ENCODE results near the gene GRB7. TPM values are rescaled to one million over a fixed set of nuclear protein-coding genes. Genes with fewer than 3 reads are reported as not detected.
"Not testable (repeated sequence)": the region's sequence is repeated elsewhere in the genome, so short reads cannot be mapped to it uniquely, and the experiment has no call there.

The GRB7 gene
- total and polyA plus RNA-seq, 2 donors (not counting 3 experiments of a cell fraction or from before 2014, with no cell fraction given), result 0.04 TPM; not detected in 1

DNA sequence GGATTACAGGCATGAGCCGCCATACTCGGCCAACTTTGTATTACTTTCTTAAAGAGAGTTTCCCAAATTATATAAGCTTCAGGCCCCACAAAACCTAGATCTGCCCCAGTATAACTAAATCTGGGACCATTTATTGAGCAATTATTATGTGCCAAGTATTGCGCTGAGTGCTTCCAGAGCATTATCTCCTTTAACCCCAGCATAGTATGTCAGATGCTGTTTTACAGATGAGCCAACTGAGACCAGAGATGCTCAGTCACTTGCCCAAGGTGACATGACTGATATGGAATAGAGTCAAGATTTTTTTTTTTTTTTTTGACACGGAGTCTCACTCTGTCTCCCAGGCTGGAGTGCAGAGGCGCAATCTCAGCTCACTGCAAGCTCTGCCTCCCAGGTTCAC is 39.8 kb upstream of the GRB7 start:
- Histone ChIP-seq H3K9me1 (replicated peaks; ENCODE audit: control insufficient read depth, extremely low read depth, insufficient read depth, low read length) (no peaks in the 10 kb centered on the region), H3K9ac (replicated peaks; ENCODE audit: extremely low read depth, insufficient read depth, low read length) (no peak overlapping the region), H3K27ac (ENCODE audit: insufficient read depth, low read depth, low read length) (no peak overlapping the region), H3K4me1 (ENCODE audit: control insufficient read depth, extremely low read depth, insufficient read depth, low read length) (no peaks in the 10 kb centered on the region), H3K27me3 (ENCODE audit: control insufficient read depth in 2 of 2, insufficient read depth in 2 of 2, low read length in 2 of 2) (peaks cover 0 to 2% of the 10 kb centered on the region in 2 experiments), H3K79me2 (ENCODE audit: control insufficient read depth, insufficient read depth, low read length) (no peaks in the 10 kb centered on the region), H3K4me2 (ENCODE audit: insufficient read depth, low read length) (no peak overlapping the region), H4K20me1 (replicated peaks; ENCODE audit: control insufficient read depth, extremely low read depth, insufficient read depth, low read length) (no peaks in the 10 kb centered on the region), H3K4me3 (replicated peaks in 1 of 3; ENCODE audit: insufficient read depth in 1 of 3, low read depth in 1 of 3, low read length in 3 of 3) (no peak overlapping the region), H3K36me3 (ENCODE audit: control insufficient read depth in 2 of 2, extremely low read depth in 1 of 2, insufficient read depth in 2 of 2, low read length in 2 of 2) (no peaks in the 10 kb centered on the region), H2AFZ (ENCODE audit: low read depth, low read length) (no peak overlapping the region), H3K9me3 (replicated peaks; ENCODE audit: control insufficient read depth, insufficient read depth, low read length) (no peaks in the 10 kb centered on the region)
- no peak for TF ChIP-seq POLR2AphosphoS5 (IDR thresholded peaks at IDR 0.05; ENCODE audit: insufficient read depth, low read depth, low read length)
- no peak for TF ChIP-seq MYC (IDR thresholded peaks at IDR 0.05; ENCODE audit: low read depth, low read length)
- TF ChIP-seq, protein P1, sequence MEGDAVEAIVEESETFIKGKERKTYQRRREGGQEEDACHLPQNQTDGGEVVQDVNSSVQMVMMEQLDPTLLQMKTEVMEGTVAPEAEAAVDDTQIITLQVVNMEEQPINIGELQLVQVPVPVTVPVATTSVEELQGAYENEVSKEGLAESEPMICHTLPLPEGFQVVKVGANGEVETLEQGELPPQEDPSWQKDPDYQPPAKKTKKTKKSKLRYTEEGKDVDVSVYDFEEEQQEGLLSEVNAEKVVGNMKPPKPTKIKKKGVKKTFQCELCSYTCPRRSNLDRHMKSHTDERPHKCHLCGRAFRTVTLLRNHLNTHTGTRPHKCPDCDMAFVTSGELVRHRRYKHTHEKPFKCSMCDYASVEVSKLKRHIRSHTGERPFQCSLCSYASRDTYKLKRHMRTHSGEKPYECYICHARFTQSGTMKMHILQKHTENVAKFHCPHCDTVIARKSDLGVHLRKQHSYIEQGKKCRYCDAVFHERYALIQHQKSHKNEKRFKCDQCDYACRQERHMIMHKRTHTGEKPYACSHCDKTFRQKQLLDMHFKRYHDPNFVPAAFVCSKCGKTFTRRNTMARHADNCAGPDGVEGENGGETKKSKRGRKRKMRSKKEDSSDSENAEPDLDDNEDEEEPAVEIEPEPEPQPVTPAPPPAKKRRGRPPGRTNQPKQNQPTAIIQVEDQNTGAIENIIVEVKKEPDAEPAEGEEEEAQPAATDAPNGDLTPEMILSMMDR (IDR thresholded peaks at IDR 0.05; ENCODE audit: extremely low read depth in 1 of 2, insufficient read depth in 1 of 2, low read depth in 1 of 2, low read length in 2 of 2), result no peak
- no peak for TF ChIP-seq POLR2A (IDR thresholded peaks at IDR 0.05; ENCODE audit: low read depth, low read length)
- TF ChIP-seq JUN (IDR thresholded peaks at IDR 0.05; ENCODE audit: borderline replicate concordance, insufficient read depth, insufficient read length, low read depth), result no peak
- TF ChIP-seq, protein P2, sequence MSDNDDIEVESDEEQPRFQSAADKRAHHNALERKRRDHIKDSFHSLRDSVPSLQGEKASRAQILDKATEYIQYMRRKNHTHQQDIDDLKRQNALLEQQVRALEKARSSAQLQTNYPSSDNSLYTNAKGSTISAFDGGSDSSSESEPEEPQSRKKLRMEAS (IDR thresholded peaks at IDR 0.05; ENCODE audit: insufficient read depth, insufficient read length), result no peak
- no TSS peak for BruUV-seq (replicated peaks)
- intact Hi-C loops (cut with micrococcal nuclease), result no loop called here
- ChIA-PET POLR2A (no interaction called here), CTCF (no interaction called here)
- FAIRE-seq, result no peak
- no peak for DNase-seq (ENCODE audit: low read depth, low spot score)
- dilution Hi-C loops (cut with MboI; ENCODE audit: extremely low pct_ligation_motif_present, low sequenced_read_pairs), result no loop called here

DNA sequence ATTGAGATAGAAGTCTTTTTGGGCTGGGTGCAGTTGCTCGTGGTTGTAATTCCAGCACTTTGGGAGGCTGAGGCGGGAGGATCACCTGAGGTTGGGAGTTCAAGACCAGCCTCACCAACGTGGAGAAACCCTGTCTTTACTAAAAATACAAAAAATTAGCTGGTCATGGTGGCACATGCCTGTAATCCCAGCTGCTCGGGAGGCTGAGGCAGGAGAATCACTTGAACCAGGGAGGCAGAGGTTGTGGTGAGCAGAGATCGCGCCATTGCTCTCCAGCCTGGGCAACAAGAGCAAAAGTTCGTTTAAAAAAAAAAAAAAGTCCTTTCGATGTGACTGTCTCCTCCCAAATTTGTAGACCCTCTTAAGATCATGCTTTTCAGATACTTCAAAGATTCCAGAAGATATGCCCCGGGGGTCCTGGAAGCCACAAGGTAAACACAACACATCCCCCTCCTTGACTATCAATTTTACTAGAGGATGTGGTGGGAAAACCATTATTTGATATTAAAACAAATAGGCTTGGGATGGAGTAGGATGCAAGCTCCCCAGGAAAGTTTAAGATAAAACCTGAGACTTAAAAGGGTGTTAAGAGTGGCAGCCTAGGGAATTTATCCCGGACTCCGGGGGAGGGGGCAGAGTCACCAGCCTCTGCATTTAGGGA is 38.5 kb upstream of the GRB7 start:
- Histone ChIP-seq H3K4me2 (ENCODE audit: insufficient read depth, low read length) (peak overlapping the region; percentile 73), H2AFZ (ENCODE audit: low read depth, low read length) (peak overlapping the region; percentile 10), H3K4me3 (replicated peaks in 1 of 3; ENCODE audit: insufficient read depth in 1 of 3, low read depth in 1 of 3, low read length in 3 of 3) (peak overlapping the region; percentile 44 to 58 (median 52)), H3K9ac (replicated peaks; ENCODE audit: extremely low read depth, insufficient read depth, low read length) (peak overlapping the region; percentile 39)
- POLR2A ChIA-PET; FAIRE-seq; H4K20me1 ChIP-seq (replicated peaks; ENCODE audit: control insufficient read depth, extremely low read depth, insufficient read depth, low read length); dilution Hi-C loops (cut with MboI; ENCODE audit: extremely low pct_ligation_motif_present, low sequenced_read_pairs); DNase-seq (ENCODE audit: low read depth, low spot score); H3K9me1 ChIP-seq (replicated peaks; ENCODE audit: control insufficient read depth, extremely low read depth, insufficient read depth, low read length); BruUV-seq (replicated peaks); H3K27ac ChIP-seq (ENCODE audit: insufficient read depth, low read depth, low read length); H3K9me3 ChIP-seq (replicated peaks; ENCODE audit: control insufficient read depth, insufficient read depth, low read length); H3K79me2 ChIP-seq (ENCODE audit: control insufficient read depth, insufficient read depth, low read length); H3K4me1 ChIP-seq (ENCODE audit: control insufficient read depth, extremely low read depth, insufficient read depth, low read length); H3K36me3 ChIP-seq (ENCODE audit: control insufficient read depth in 2 of 2, extremely low read depth in 1 of 2, insufficient read depth in 2 of 2, low read length in 2 of 2); intact Hi-C loops (cut with micrococcal nuclease); H3K27me3 ChIP-seq (ENCODE audit: control insufficient read depth in 2 of 2, insufficient read depth in 2 of 2, low read length in 2 of 2): not testable (repeated sequence)
- CTCF ChIA-PET, result interaction anchor here (0.9 to 2.3 kb wide), 11 partner anchors 11 to 77 kb away, joined by 3 to 20 read pairs (median 4); partner anchors contain the start of genes MIEN1, PGAP3 and PNMT

All from endothelial cell of umbilical vein (primary cell).